ENCODE measurements around the gene PER1. TPM values are rescaled to one million over a fixed set of nuclear protein-coding genes. Genes with fewer than 3 reads are reported as not detected.
A peak's percentile ranks its signal among the peaks of the same experiment; 100 is the strongest.

Gene PER1
- total and polyA plus RNA-seq, 2 of the 13 experiments (the other 11 are each of a cell fraction or from before 2014, with no cell fraction given), result 2.6 to 3.6 TPM

DNA sequence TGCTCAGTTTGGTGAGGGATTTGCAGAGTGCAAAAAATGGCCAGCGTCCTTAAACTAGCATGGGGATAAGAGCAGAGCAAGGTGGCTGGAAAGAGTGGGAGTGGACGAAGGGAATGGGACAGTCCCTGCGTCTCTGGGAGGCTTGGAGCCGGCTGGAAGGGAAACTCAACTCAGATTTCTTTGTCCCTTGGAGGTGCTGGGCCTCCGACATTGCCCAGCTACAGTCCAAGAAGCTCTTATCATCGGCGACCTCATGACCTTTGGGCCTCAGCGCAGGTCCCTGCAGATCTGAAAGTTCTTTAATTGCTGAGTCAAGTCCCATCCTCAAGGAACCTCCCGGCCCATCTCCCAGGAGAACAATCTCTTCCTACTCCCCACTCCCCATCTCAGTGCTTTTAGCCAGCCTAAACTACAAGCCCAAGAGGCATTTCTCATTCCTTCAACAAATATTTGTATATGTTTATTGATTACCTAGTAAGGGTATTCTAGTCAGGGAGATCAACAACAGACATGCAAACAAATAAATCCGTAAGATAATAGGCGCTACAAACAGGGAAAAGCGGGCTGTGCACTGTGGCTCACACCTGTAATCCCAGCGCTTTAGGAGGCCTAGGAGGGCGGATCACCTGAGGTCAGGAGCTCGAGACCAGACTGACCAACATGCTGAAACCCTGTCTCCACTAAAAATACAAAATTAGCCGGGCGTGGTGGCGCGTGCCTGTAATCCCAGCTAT lies 25.0 kb upstream of the PER1 start:
- DNase-seq (ENCODE audit: low spot score) (no peak), FAIRE-seq (no peak), ATAC-seq (peak; percentile 28)
- intact Hi-C loops (cut with micrococcal nuclease; ENCODE audit: unreplicated experiment), result no loop called here
- Histone ChIP-seq H3K4me1 (ENCODE audit: insufficient read depth, low read length) (peaks cover 55% of the 10 kb centered on the region), H4K20me1 (ENCODE audit: insufficient read depth, low read length) (no peaks in the 10 kb centered on the region), H3K27me3 (ENCODE audit: control insufficient read depth in 1 of 2, insufficient read depth in 2 of 2, low read length in 2 of 2) (no peaks in the 10 kb centered on the region; a peak in 1 of 5 replicates), H3K9ac (ENCODE audit: insufficient read depth, low read depth, low read length) (peak overlapping the region; percentile 74), H3K4me3 (replicated peaks in 1 of 3; ENCODE audit: insufficient read depth in 1 of 3, low read depth in 2 of 3, low read length in 3 of 3) (peak overlapping the region; percentile 63 to 86 (median 83)), H3K79me2 (ENCODE audit: insufficient read depth, low read length) (no peaks in the 10 kb centered on the region), H3K9me3 (ENCODE audit: low read length) (no peaks in the 10 kb centered on the region), H2AFZ (ENCODE audit: low read length) (peak overlapping the region; percentile 16), H3K27ac (ENCODE audit: extremely low read length, insufficient read depth, low read length) (peak overlapping the region; percentile 65), H3K36me3 (replicated peaks in 1 of 2; ENCODE audit: control insufficient read depth in 1 of 2, insufficient read depth in 2 of 2, low read length in 2 of 2) (no peaks in the 10 kb centered on the region), H3K4me2 (ENCODE audit: low read depth, low read length) (peak overlapping the region; percentile 95)
- no TSS peak for BruUV-seq (replicated peaks)
- ChIA-PET POLR2A (interaction anchor here (0.9 to 4.5 kb wide), 5 partner anchors 13 to 118 kb away, joined by 3 to 160 read pairs (median 7); partner anchors contain the start of genes AURKB, BORCS6 and SLC25A35), CTCF (ENCODE audit: low intra/inter-chr PET ratio, low total read pairs) (no interaction called here)
- 6% methylated on average over 16 of the region's 19 CpGs for WGBS (ENCODE audit: low lambda C conversion rate)
- in situ Hi-C loops (cut with HindIII; ENCODE audit: extremely low pct_ligation_motif_present, low pct_unique_long_range_greater_than_20kb), result no loop called here
- TF ChIP-seq, protein P1, sequence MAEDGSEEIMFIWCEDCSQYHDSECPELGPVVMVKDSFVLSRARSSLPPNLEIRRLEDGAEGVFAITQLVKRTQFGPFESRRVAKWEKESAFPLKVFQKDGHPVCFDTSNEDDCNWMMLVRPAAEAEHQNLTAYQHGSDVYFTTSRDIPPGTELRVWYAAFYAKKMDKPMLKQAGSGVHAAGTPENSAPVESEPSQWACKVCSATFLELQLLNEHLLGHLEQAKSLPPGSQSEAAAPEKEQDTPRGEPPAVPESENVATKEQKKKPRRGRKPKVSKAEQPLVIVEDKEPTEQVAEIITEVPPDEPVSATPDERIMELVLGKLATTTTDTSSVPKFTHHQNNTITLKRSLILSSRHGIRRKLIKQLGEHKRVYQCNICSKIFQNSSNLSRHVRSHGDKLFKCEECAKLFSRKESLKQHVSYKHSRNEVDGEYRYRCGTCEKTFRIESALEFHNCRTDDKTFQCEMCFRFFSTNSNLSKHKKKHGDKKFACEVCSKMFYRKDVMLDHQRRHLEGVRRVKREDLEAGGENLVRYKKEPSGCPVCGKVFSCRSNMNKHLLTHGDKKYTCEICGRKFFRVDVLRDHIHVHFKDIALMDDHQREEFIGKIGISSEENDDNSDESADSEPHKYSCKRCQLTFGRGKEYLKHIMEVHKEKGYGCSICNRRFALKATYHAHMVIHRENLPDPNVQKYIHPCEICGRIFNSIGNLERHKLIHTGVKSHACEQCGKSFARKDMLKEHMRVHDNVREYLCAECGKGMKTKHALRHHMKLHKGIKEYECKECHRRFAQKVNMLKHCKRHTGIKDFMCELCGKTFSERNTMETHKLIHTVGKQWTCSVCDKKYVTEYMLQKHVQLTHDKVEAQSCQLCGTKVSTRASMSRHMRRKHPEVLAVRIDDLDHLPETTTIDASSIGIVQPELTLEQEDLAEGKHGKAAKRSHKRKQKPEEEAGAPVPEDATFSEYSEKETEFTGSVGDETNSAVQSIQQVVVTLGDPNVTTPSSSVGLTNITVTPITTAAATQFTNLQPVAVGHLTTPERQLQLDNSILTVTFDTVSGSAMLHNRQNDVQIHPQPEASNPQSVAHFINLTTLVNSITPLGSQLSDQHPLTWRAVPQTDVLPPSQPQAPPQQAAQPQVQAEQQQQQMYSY (CRISPR knock-in tag; IDR thresholded peaks at IDR 0.05), result peak; percentile 94
- TF ChIP-seq CCDC6 (CRISPR knock-in tag; IDR thresholded peaks at IDR 0.05) (no peak), SMAD1 (CRISPR knock-in tag; IDR thresholded peaks at IDR 0.05; ENCODE audit: borderline replicate concordance, low read depth) (no peak), ZNF550 (CRISPR knock-in tag; IDR thresholded peaks at IDR 0.05; ENCODE audit: borderline replicate concordance) (no peak), ZNF234 (CRISPR knock-in tag; conservative IDR thresholded peaks at IDR 0.05) (no peak)
- TF ChIP-seq, protein P2, sequence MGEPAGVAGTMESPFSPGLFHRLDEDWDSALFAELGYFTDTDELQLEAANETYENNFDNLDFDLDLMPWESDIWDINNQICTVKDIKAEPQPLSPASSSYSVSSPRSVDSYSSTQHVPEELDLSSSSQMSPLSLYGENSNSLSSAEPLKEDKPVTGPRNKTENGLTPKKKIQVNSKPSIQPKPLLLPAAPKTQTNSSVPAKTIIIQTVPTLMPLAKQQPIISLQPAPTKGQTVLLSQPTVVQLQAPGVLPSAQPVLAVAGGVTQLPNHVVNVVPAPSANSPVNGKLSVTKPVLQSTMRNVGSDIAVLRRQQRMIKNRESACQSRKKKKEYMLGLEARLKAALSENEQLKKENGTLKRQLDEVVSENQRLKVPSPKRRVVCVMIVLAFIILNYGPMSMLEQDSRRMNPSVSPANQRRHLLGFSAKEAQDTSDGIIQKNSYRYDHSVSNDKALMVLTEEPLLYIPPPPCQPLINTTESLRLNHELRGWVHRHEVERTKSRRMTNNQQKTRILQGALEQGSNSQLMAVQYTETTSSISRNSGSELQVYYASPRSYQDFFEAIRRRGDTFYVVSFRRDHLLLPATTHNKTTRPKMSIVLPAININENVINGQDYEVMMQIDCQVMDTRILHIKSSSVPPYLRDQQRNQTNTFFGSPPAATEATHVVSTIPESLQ (CRISPR knock-in tag; conservative IDR thresholded peaks at IDR 0.05), result no peak
- TF ChIP-seq, protein P3, sequence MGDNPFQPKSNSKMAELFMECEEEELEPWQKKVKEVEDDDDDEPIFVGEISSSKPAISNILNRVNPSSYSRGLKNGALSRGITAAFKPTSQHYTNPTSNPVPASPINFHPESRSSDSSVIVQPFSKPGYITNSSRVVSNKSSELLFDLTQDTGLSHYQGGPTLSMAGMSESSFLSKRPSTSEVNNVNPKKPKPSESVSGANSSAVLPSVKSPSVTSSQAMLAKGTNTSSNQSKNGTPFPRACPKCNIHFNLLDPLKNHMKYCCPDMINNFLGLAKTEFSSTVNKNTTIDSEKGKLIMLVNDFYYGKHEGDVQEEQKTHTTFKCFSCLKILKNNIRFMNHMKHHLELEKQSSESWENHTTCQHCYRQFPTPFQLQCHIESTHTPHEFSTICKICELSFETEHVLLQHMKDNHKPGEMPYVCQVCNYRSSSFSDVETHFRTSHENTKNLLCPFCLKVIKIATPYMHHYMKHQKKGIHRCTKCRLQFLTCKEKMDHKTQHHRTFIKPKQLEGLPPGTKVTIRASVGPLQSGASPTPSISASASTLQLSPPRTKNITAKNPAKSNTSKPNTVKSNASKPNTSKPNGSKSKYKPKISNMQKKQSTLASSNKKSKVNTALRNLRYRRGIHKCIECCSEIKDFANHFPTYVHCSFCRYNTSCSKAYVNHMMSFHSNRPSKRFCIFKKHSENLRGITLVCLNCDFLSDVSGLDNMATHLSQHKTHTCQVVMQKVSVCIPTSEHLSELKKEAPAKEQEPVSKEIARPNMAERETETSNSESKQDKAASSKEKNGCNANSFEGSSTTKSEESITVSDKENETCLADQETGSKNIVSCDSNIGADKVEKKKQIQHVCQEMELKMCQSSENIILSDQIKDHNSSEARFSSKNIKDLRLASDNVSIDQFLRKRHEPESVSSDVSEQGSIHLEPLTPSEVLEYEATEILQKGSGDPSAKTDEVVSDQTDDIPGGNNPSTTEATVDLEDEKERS (CRISPR knock-in tag; IDR thresholded peaks at IDR 0.05), result peak; percentile 62; the same call in 1 of the 2 replicates
- TF ChIP-seq, protein P4, sequence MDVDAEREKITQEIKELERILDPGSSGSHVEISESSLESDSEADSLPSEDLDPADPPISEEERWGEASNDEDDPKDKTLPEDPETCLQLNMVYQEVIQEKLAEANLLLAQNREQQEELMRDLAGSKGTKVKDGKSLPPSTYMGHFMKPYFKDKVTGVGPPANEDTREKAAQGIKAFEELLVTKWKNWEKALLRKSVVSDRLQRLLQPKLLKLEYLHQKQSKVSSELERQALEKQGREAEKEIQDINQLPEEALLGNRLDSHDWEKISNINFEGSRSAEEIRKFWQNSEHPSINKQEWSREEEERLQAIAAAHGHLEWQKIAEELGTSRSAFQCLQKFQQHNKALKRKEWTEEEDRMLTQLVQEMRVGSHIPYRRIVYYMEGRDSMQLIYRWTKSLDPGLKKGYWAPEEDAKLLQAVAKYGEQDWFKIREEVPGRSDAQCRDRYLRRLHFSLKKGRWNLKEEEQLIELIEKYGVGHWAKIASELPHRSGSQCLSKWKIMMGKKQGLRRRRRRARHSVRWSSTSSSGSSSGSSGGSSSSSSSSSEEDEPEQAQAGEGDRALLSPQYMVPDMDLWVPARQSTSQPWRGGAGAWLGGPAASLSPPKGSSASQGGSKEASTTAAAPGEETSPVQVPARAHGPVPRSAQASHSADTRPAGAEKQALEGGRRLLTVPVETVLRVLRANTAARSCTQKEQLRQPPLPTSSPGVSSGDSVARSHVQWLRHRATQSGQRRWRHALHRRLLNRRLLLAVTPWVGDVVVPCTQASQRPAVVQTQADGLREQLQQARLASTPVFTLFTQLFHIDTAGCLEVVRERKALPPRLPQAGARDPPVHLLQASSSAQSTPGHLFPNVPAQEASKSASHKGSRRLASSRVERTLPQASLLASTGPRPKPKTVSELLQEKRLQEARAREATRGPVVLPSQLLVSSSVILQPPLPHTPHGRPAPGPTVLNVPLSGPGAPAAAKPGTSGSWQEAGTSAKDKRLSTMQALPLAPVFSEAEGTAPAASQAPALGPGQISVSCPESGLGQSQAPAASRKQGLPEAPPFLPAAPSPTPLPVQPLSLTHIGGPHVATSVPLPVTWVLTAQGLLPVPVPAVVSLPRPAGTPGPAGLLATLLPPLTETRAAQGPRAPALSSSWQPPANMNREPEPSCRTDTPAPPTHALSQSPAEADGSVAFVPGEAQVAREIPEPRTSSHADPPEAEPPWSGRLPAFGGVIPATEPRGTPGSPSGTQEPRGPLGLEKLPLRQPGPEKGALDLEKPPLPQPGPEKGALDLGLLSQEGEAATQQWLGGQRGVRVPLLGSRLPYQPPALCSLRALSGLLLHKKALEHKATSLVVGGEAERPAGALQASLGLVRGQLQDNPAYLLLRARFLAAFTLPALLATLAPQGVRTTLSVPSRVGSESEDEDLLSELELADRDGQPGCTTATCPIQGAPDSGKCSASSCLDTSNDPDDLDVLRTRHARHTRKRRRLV (CRISPR knock-in tag; IDR thresholded peaks at IDR 0.05), result 0 out of 2 replicates have a peak, but pooled peaks have one; percentile 15

Measured in HepG2 (cell line).